COLO668 (cell line): ENCODE results near the gene SLC22A31.

Experiments used
- DNase-seq: peaks from one replicate; lab custom pipeline; 2025; ENCODE audit not compliant: unreplicated experiment; lab: John Stamatoyannopoulos, UW

The SLC22A31 gene

DNA sequence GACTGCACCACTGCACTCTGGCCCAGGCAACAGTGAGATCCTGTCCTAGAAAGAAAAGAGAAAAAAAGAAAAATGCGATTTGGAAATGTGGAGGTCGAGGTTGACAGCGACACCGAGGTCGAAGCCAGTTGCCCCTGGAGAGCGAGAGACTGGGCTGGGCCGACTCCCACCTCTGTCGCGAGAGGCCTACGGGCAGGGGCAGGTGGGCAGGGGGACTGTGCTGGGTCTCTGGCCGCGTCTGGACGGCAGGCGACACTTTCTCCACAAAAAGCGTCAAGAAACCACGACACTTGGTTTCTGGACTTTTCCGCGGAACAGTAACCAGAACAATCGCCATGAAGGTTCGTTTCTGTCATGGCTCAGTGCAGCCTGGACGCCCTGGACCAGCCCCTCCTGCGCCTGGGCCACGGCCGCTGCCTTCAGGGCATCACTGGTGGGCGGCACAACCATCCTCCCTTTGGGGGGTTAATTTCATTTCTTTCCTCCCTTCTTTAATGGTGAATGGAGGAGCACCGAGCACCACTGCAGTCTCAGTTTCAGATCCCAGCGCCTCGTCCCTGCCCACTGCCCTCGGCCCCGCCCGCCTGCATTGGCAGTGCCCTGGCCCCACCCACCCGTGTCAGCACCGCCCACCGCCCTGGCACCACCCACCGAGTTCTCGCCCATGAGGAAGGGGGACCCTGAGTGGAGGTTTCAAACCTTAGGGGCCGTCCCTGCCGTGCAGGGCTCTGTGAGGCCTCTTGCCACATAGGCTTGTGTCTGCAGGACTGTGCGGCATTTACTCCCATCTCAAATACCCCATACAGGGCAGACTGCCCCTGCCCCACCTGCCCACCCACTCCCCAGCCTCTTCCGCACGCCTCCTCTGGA lies 47.3 kb downstream of the SLC22A31 start:
- DNase-seq, result no peak

DNA sequence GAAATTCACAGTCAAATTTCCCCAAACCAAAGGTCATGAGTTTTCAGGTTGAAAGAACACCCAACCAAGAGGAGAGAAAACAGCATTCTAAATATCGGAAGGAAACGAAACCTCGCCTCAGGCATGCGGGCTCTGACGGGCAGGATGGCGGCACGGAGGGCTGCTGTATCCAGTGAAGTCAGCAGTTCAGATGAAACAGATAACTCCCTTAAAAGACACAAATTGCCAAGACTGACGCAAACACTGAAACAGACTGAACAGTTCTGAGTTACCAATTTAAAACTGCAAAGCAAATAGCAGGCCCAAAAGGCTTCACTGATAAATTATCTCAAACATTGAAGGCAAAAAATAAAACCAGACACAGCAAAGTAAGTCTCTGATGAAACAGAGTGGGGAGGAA lies 49.4 kb downstream of the SLC22A31 start:
- no peak for DNase-seq

- DNase-seq, result peak; percentile 41
Observed at GRCh38 chr16:89150090-89150835, 50.1 kb downstream of the SLC22A31 start.

DNA sequence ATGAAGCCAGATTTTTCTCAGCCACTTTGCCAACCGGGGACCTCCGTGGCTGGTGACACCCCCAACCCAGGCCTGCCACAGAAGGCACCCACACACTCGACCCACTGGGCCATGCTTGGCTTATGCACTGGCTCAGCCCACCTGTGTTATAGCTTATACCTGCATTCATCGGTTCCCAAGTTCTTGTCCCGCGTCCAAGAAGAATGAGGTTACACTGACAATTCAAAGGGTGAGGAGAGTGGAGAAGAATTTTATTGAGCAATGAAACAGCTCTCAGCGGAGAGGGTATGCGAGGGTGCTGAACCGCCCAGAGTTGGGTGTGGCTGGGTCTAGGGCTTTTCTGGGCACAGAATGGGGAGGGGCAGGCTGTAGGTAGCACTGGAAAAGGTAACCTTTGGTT lies 51.0 kb downstream of the SLC22A31 start:
- no peak for DNase-seq

GRCh38 chr16:89147085-89147817 lies 53.1 kb downstream of the SLC22A31 start:
- no peak for DNase-seq

DNA sequence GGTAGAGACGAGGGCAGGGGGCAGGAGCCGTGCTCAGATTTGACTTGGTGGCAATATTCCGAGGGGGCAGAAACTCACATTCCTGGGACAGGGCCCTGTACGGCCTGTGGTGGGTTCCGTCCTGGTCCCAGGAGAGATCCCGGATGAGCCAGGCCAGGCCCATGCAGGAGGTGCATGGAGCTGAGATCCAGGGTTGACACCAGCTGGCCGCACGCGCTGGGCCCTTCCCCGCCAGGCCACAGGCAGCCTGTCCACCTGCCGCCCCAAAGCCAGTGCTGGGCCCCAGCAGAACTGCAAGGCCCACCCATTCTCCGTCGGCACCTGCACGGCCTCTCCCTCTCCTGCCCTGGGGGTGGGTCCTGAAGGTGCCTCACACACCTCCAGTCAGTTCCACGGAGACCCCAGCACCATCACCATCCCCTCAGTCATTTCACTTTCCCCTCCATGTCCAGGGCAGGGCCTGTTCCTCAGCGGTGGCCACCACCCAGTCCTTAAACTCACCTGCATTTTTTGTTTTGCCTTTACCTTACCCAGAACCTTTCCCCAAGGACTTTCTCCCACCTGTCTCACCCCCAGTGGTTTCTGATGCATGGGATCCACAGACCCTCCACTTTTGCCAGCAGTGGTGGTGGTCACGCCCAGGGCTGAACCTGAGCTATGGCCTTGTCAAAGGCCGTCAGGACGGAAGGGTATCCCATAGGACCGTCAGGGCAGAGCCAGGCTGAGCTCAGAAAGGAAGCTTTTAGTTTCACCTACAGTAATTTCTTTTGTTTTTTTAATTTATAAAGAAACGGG lies 53.9 kb downstream of the SLC22A31 start:
- DNase-seq, result no peak
